PFSK-1 (cell line): ENCODE data around the gene PCBP3.

ENCODE experiments used
- POLR2AphosphoS5 ChIP-seq: IDR thresholded peaks from 2 replicates; pipeline ENCODE4 v1.6.1; 2012; ENCODE audit warnings: low read depth, mild to moderate bottlenecking, control low read depth, low read length, moderate library complexity
- REST ChIP-seq, 2 experiments: IDR thresholded peaks; 2 replicates each; pipeline versions ENCODE4 v1.6.1 to v1.8.0; 2011 to 2012; ENCODE audit warnings: low read depth in 2 of 2, low read length in 2 of 2, control low read depth in 1 of 2, inconsistent platforms in 1 of 2, mild to moderate bottlenecking in 1 of 2, moderate library complexity in 1 of 2; ENCODE audit not compliant: insufficient read depth in 1 of 2
- TAF1 ChIP-seq: IDR thresholded peaks from 2 replicates; pipeline ENCODE4 v1.6.1; 2012; ENCODE audit warnings: low read length, control low read depth, borderline replicate concordance; ENCODE audit not compliant: insufficient read depth

- TF ChIP-seq TAF1: no peak
- no peak for TF ChIP-seq POLR2AphosphoS5
- TF ChIP-seq REST (IDR thresholded peaks at IDR 0.05; ENCODE audit: insufficient read depth in 1 of 2, low read depth in 2 of 2, low read length in 2 of 2): no peak
Measured at GRCh38 chr21:45853703-45854342, 210.3 kb downstream of the PCBP3 start.
